Measurements from ENCODE around the gene SUMF2.
A peak's percentile ranks its signal among the peaks of the same experiment; 100 is the strongest.
"Not testable (repeated sequence)": the region's sequence is repeated elsewhere in the genome, so short reads cannot be mapped to it uniquely, and the experiment has no call there.

Gene SUMF2

DNA sequence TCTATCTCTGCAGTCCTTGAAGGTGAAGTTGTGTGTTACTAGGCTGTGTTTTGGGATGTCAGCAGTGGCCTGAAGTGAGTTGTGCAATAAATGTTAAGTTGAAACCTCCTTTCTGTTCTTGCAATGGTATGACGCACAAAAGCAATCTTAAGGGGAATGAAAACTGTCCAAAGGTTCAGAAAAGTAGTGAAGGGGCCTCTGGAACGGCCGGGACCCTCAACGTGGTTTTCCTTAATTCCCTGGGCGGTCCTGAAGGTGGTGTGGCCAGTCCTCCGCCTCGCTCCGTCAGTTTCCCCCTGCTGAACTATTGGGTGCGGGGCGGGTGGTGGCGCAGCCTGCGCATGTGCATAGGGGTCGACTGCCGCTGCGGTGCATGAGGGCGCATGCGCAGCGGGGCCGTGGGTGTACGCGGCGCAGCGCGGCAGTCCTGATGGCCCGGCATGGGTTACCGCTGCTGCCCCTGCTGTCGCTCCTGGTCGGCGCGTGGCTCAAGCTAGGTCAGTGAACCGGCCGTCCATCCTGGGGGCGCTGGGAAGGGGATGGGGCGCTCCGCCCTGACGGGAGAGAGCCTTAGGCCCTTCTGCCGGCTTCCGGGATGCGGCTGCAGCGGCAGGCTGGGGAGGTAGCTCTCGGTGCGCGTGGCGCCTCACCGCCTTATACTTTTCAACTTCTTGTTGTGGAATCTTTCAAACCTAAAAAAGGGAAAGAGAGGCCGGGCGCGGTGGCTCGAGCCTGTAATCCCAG, at the start of gene SUMF2:
Gene SUMF2 (plus strand): TSS at position 405 of the 744 bp plus-strand sequence. CDS start 26 bp downstream, at position 431.
- no peaks in the 10 kb centered on the region for H3K27me3 Mint-ChIP-seq
- peaks cover 84% of the 10 kb centered on the region for H3K36me3 Mint-ChIP-seq (ENCODE audit: low read depth)
- peak within 1 kb of the TSS; percentile 92 for H3K4me3 Mint-ChIP-seq
- peak within 1 kb of the TSS; percentile 97 for H3K27ac Mint-ChIP-seq
- H3K9me3 Mint-ChIP-seq = no peaks in the 10 kb centered on the region
- H3K4me1 Mint-ChIP-seq (ENCODE audit: low read depth) = peaks cover 55% of the 10 kb centered on the region
- peak; percentile 95 for DNase-seq

DNA sequence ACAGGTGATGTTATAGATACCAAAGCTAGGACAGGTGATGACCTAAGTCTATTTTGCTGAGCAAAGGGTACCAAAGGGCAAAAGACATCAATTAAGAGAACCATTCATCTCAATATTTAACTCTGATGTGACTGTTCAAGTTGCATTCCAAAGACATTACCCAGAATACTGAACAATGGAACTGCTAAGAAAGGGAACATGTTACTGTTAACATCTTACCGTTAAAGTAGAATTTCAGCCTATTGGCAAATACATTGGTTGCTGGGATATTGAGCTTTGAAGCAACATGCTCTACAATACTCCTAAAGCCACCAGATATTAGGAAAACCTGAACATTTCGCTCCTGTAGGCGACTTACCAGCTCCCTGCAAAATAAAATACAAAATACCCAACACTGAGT, 47.1 kb upstream of the SUMF2 start:
- peaks cover 57% of the 10 kb centered on the region for H3K36me3 Mint-ChIP-seq (ENCODE audit: low read depth)
- not testable (repeated sequence) for H3K9me3 Mint-ChIP-seq; H3K4me3 Mint-ChIP-seq; H3K4me1 Mint-ChIP-seq (ENCODE audit: low read depth); H3K27ac Mint-ChIP-seq; H3K27me3 Mint-ChIP-seq; DNase-seq

DNA sequence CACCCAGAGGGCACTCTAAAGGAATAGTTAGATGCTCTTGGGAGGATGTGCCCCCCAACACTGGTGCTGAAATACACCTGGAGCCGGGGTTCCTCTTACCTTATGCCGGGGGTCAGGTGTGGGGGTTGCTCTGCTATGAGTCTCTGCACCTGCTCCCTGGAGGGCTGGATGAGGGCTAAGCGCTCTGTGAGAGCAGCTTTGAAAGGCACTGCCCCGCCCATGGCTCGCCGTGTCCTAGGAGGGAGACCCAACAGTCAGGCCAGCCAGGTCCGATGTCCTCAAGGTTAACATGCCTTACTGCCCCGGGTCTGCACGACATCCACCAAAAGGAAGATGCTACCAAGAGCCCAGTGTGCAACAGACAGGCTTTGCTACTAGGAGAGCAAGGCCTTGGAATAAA, 44.6 kb upstream of the SUMF2 start:
- peaks cover 50% of the 10 kb centered on the region for H3K36me3 Mint-ChIP-seq (ENCODE audit: low read depth)
- H3K9me3 Mint-ChIP-seq = no peaks in the 10 kb centered on the region
- H3K4me3 Mint-ChIP-seq = no peak overlapping the region
- no peaks in the 10 kb centered on the region for H3K27me3 Mint-ChIP-seq
- H3K4me1 Mint-ChIP-seq (ENCODE audit: low read depth) = no peaks in the 10 kb centered on the region
- DNase-seq = no peak
- H3K27ac Mint-ChIP-seq = no peak overlapping the region

DNA sequence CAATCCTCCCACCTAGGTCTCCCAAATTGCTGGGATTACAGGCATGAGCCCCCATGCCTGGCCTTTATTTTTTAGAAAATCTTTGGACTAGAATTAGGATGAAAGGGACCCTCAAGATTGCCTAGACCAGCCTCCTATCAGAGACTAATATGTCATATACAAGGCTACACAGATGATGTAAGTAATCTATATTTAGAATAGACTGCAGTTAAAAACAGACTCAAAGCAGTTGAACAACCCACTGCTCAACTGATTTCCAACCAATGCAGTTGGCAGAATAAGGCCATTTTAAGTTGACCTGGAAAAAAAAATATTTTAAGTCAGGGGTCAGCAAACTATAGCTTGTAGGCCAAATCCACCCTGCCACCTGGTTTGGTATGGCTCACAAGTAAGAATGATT, 40.6 kb upstream of the SUMF2 start:
- Mint-ChIP-seq H3K27me3 (no peaks in the 10 kb centered on the region), H3K4me1 (ENCODE audit: low read depth) (no peaks in the 10 kb centered on the region), H3K4me3 (no peak overlapping the region), H3K36me3 (ENCODE audit: low read depth) (peaks cover 58% of the 10 kb centered on the region), H3K9me3 (no peaks in the 10 kb centered on the region), H3K27ac (no peak overlapping the region)
- DNase-seq = no peak

DNA sequence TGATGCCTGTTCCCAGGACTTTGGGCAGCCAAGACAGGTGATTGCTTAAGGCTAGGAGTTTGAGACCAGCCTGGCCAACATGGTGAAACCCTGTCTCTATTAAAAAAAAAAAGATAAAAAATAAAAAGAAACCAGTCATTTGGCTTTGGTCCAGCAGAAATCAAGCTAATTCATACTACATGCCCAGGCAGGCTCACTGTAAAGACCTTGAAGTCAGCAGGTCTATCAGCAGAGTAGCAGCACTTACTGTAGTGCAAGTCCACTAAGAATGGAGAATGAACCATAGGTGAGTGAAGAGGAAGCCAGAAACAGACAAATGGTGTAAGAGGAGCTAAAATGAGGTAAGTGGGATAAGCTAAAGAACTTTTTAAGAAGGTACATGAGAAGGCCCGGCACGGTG, 37.5 kb upstream of the SUMF2 start:
- Mint-ChIP-seq H3K4me3 (no peak overlapping the region), H3K27ac (no peak overlapping the region), H3K9me3 (no peaks in the 10 kb centered on the region), H3K36me3 (ENCODE audit: low read depth) (peaks cover 59% of the 10 kb centered on the region), H3K4me1 (ENCODE audit: low read depth) (peaks cover 2% of the 10 kb centered on the region), H3K27me3 (no peaks in the 10 kb centered on the region)
- DNase-seq = no peak

DNA sequence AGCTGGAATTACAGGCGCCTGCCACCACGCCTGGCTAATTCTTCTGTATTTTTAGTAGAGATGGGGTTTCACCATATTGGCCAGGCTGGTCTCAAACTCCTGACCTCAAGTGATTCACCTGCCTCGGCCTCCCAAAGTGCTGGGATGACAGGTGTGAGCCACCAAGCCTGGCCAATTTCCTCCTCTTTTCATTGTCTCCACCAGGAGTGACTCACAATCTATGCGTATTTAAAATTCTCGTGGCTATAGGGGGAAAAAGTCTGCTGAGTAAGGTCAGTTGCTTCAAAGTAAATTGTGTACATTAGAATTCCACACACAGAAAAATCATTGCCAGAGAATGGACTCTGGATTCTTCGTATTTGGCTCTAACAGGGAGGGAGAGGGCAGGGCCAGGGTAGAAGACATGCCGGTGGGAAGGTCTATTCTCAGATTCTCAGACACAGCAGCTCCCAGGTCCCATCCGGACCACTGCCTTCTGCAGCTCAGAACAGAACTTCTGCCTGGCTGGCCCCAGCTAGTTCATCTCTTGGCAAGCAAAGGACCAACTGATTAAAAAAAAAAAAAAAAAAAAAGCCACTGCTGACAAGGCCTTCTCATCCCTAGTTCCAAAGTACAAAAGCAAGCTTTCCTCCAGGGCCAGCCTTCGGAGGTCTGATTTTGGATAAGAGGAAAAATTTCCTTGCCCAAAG, 35.0 kb upstream of the SUMF2 start:
- Mint-ChIP-seq H3K9me3 (no peaks in the 10 kb centered on the region), H3K4me3 (no peak overlapping the region), H3K36me3 (ENCODE audit: low read depth) (peaks cover 62% of the 10 kb centered on the region), H3K4me1 (ENCODE audit: low read depth) (peaks cover 12% of the 10 kb centered on the region), H3K27ac (no peak overlapping the region), H3K27me3 (no peaks in the 10 kb centered on the region)
- no peak for DNase-seq

DNA sequence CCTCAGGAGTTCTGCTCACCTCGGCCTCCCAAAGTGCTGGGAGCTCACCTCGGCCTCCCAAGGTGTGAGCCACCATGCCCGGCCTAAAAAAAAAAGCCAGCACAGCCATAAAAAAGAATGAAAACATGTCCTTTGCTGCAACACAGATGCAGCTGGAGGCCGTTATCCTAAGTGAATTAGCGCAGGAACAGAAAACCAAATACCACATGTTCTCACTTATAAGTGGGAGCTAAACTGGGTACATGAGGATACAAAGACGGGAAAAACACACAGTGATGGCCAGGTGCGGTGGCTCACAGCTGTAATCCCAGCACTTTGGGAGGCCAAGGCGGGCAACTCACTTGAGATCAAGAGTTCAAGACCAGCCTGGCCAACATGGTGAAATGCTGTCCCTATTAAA, 33.7 kb upstream of the SUMF2 start:
- no peaks in the 10 kb centered on the region for H3K27me3 Mint-ChIP-seq
- H3K4me3 Mint-ChIP-seq = no peak overlapping the region
- no peak for DNase-seq
- H3K9me3 Mint-ChIP-seq = no peaks in the 10 kb centered on the region
- no peak overlapping the region for H3K27ac Mint-ChIP-seq
- peaks cover 57% of the 10 kb centered on the region for H3K36me3 Mint-ChIP-seq (ENCODE audit: low read depth)
- H3K4me1 Mint-ChIP-seq (ENCODE audit: low read depth) = peaks cover 14% of the 10 kb centered on the region

DNA sequence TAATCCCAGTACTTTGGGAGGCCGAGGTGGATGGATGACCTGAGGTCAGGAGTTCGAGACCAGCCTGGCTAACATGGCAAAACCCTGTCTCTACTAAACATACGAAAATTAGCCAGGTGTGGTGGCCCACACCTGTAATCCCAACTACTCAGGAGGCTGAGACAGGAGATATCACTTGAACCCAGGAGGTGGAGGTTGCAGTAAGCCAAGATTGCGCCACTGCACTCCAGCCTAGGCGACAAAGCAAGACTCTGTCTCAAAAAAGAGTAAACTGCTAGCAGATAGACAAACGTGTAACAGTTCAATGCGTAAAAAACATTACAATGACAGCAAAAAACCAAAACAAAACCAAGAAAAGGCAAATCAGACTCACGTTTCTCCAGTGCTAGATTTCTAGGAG, 32.5 kb upstream of the SUMF2 start:
- Mint-ChIP-seq H3K36me3 (ENCODE audit: low read depth) (peaks cover 50% of the 10 kb centered on the region), H3K4me1 (ENCODE audit: low read depth) (peaks cover 14% of the 10 kb centered on the region)
- not testable (repeated sequence) for H3K4me3 Mint-ChIP-seq, H3K9me3 Mint-ChIP-seq, H3K27ac Mint-ChIP-seq, H3K27me3 Mint-ChIP-seq, DNase-seq

DNA sequence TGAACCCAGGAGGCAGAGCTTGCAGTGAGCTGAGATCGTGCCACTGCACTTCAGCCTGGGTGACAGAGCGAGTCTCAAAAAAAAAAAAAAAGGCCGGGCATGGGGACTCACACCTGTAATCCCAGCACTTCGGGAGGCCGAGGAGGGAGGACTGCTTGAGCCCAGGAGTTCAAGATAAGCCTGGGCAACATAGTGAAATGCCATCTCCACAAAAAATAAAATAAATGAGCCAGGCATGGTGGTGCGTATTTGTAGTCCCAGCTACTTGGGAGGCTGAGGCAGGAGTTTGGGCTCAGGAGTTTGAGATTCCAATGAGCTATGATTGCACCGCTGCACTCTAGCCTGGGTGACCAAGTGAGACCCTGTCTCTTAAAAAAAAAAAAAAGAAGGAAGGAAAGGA, 31.5 kb upstream of the SUMF2 start:
- H3K4me3 Mint-ChIP-seq = peak overlapping the region; percentile 47

DNA sequence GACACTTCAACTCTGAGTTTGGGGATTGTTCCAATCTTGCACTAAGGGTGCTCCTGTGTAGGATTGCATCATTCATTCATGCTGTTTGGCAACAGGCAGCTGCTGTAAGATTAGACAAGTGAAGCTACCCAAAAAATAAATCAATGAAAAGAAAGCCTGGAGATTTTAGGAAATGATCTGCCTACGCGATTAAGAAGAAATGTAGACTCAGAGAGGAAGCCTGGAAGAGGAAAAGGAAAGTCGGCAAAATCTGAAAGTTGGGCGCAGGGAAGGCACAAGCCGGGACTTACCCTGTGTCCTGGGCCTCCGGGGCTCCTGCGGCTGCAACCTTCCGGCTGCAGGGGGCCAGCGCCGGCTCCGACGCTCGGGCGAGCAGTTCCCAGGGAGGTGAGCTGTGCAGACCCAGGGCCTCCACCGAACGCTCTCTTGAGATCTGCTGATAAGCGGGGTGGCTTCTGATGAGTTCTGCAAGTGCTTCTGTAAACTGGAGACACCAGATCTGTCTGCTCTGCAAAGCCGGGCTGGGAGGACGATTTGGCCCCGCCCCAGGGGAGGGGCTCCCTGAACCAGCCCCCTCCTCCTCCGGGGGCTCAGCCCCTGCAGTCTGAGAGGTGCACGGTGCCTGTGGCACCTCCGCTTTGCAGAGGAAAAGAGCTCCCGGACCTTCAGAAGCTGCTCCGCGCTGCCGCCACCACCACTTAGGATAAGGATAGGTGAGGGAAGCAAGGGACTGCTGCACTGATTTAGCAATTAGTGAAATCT, 30.2 kb upstream of the SUMF2 start:
- H3K4me3 Mint-ChIP-seq = peak overlapping the region; percentile 82
- H3K27ac Mint-ChIP-seq = peak overlapping the region; percentile 84
- no peaks in the 10 kb centered on the region for H3K9me3 Mint-ChIP-seq
- H3K4me1 Mint-ChIP-seq (ENCODE audit: low read depth) = peaks cover 14% of the 10 kb centered on the region
- DNase-seq = peak; percentile 81
- H3K27me3 Mint-ChIP-seq = no peaks in the 10 kb centered on the region
- H3K36me3 Mint-ChIP-seq (ENCODE audit: low read depth) = peaks cover 36% of the 10 kb centered on the region

More for the DNA sequence above, 31.5 kb upstream of the SUMF2 start:
- not testable (repeated sequence) for H3K27ac Mint-ChIP-seq, DNase-seq, H3K9me3 Mint-ChIP-seq, H3K27me3 Mint-ChIP-seq
- Mint-ChIP-seq H3K4me1 (ENCODE audit: low read depth) (peaks cover 14% of the 10 kb centered on the region), H3K36me3 (ENCODE audit: low read depth) (peaks cover 41% of the 10 kb centered on the region)

DNA sequence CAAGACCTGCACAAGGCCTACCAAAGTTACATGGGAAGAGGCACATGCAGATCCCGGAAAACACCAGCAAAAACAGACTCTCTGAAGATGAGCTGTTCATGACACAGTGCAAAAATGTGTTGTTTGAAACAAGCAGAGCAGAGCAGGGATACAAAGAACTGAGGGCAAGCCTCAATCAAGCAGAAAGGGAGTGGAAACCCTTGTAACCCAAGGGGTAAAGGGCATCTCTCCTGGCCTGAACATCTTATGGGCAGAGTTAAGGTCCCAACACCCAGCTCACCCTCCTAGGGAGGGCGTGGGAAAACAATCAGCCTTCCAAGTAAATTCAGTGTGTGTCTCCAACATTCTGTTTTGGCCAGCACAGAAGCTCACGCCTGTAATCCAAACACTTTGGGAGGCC, 23.4 kb upstream of the SUMF2 start:
- no peaks in the 10 kb centered on the region for H3K27me3 Mint-ChIP-seq
- peaks cover 35% of the 10 kb centered on the region for H3K36me3 Mint-ChIP-seq (ENCODE audit: low read depth)
- no peaks in the 10 kb centered on the region for H3K9me3 Mint-ChIP-seq
- no peak overlapping the region for H3K4me3 Mint-ChIP-seq
- peak overlapping the region; percentile 47 for H3K27ac Mint-ChIP-seq
- H3K4me1 Mint-ChIP-seq (ENCODE audit: low read depth) = peaks cover 2% of the 10 kb centered on the region
- no peak for DNase-seq

DNA sequence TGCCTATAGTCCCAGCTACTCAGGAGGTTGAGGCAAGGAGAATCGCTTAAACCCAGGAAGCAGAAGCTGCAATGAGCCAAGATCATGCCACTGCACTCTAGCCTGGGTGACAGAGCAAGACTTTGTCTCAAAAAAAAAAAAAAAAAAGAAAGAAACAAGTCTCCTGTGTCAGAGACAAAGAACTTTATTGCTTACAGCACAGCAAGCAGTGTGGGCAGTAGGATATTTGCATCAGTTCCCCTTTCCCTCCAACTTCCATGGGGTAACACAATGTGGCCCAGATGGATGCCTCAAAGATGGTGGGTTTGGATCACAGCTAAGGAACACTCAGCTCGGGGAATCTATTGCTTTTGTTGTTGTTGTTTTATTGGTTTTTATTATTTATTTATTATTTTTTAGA, 18.3 kb upstream of the SUMF2 start:
- DNase-seq, H3K9me3 Mint-ChIP-seq, H3K27me3 Mint-ChIP-seq, H3K4me3 Mint-ChIP-seq: not testable (repeated sequence)
- Mint-ChIP-seq H3K27ac (peak overlapping the region; percentile 37), H3K36me3 (ENCODE audit: low read depth) (peaks cover 39% of the 10 kb centered on the region), H3K4me1 (ENCODE audit: low read depth) (peaks cover 18% of the 10 kb centered on the region)

DNA sequence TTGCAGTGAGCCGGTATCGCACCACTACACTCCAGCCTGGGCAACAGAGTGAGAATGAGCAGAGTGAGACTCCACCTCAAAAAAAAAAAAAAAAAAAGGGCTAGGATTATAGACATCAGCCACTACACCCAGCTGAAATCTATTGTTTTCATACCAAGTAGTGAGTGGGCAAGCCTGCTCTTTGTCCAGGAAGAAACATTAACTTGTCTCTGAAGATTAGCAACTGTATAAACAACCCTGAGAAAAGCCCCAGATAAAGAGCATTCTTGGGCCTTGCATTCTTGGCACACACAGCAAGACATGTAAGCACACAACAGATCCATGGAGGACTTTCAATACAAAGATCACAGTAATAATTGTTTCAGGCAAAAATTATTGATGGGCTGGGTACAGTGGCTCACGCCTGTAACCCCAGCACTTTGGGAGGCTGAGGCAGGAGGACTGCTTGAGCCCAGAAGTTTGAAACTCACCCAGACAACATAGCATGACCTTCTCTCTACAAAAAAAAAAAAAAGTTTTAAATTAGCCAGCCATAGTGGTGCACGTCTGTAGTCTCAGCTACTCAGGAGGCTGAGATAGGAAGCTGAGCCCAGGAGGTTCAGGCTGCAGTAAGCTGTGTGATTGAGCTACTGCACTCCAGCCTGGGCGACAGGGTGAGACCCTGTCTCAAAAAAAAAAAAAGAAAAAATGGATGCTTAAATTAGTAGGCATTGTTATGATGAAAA, 17.2 kb upstream of the SUMF2 start:
- H3K9me3 Mint-ChIP-seq = no peaks in the 10 kb centered on the region
- H3K27ac Mint-ChIP-seq = no peak overlapping the region
- peaks cover 37% of the 10 kb centered on the region for H3K36me3 Mint-ChIP-seq (ENCODE audit: low read depth)
- no peak for DNase-seq
- H3K4me3 Mint-ChIP-seq = no peak overlapping the region
- peaks cover 18% of the 10 kb centered on the region for H3K4me1 Mint-ChIP-seq (ENCODE audit: low read depth)
- H3K27me3 Mint-ChIP-seq = no peaks in the 10 kb centered on the region

DNA sequence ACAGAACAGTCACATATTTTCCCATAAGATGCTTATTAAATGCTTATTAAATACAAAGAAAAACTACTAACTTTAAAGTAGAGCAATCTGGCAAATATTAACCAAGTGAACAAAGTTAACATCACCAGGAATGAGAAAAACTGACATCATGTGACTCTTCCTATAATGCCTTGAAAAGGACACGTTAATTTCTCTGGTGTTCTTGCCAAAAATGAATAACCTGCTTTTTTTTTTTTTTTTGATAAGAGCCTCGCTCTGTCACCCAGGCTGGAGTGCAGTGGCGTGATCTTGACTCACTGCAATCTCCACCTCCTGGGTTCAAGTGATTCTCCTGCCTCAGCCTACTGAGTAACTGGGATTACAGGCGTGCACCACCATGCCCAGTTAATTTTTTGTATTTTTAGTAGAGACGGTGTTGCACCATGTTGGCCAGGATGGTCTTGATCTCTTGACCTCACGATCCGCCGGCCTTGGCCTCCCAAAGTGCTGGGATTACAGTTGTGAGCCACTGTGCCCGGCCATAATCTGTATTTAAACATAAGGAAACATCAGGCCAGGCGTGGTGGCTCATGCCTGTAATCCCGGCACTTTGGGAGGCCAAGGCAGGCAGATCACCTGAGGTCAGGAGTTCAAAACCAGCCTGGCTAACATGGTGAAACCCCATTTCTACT, 16.5 kb upstream of the SUMF2 start:
- Mint-ChIP-seq H3K36me3 (ENCODE audit: low read depth) (peaks cover 37% of the 10 kb centered on the region), H3K4me1 (ENCODE audit: low read depth) (peaks cover 19% of the 10 kb centered on the region)
- not testable (repeated sequence) for H3K27ac Mint-ChIP-seq, H3K4me3 Mint-ChIP-seq, DNase-seq, H3K27me3 Mint-ChIP-seq, H3K9me3 Mint-ChIP-seq

Data from activated T-cell treated with anti-CD3 and anti-CD28 coated beads, Interleukin-2, amount 50 U/mL, for 24 hours (primary cell).